CD4-positive, alpha-beta memory T cell (primary cell): Measurements from ENCODE around the gene ACP6. TPM values are rescaled to one million over a fixed set of nuclear protein-coding genes. Genes with fewer than 3 reads are reported as not detected.

Source experiments
- CTCF ChIA-PET: fragments of 350-600 bp; sonication (Branson Sonifier 250); formaldehyde crosslinking; loops from one replicate; lab custom pipeline; 2021; ENCODE audit warnings: inconsistent platforms; ENCODE audit not compliant: partially characterized antibody; lab: Charles Lee
- POLR2A ChIA-PET: fragments of 350-600 bp; sonication (Branson Sonifier 250); formaldehyde crosslinking; loops from one replicate; lab custom pipeline; 2021; ENCODE audit not compliant: partially characterized antibody; lab: Charles Lee
- DNase-seq, 5 donors: peaks; one replicate each; pipeline versions ENCODE4 v3.0.0 to v3.0.0-alpha.2; 2020 to 2022; ENCODE audit warnings: mixed read lengths in 1 of 5
- H3K27ac ChIP-seq: one replicate; pipeline ENCODE4 v1.7.0; 2013; ENCODE audit warnings: low read depth, low read length
- H3K27me3 ChIP-seq: 2 replicates; pipeline ENCODE4 v1.7.0; 2013; ENCODE audit warnings: mild to moderate bottlenecking, low read length, moderate library complexity; ENCODE audit not compliant: insufficient read depth
- H3K36me3 ChIP-seq: 2 replicates; pipeline ENCODE4 v1.7.0; 2013; ENCODE audit warnings: mild to moderate bottlenecking, low read length, moderate library complexity; ENCODE audit not compliant: insufficient read depth
- H3K4me1 ChIP-seq: 2 replicates; pipeline ENCODE4 v1.7.0; 2013; ENCODE audit warnings: mild to moderate bottlenecking, low read length, moderate library complexity; ENCODE audit not compliant: insufficient read depth
- H3K4me3 ChIP-seq, 2 donors: one replicate each; pipeline ENCODE4 v1.7.0; 2013; ENCODE audit warnings: low read length in 2 of 2, mild to moderate bottlenecking in 1 of 2
- H3K9me3 ChIP-seq, 2 donors: one replicate each; pipeline ENCODE4 v1.7.0; 2013; ENCODE audit warnings: low read length in 2 of 2, control low read depth in 1 of 2; ENCODE audit not compliant: control insufficient read depth in 1 of 2
- H3K27ac Mint-ChIP-seq, 7 donors: one replicate each; pipeline ENCODE4 v1.8.0; 2020 to 2021; ENCODE audit warnings: mixed read lengths in 7 of 7, mild to moderate bottlenecking in 6 of 7, inconsistent platforms in 3 of 7, moderate library complexity in 3 of 7
- H3K27me3 Mint-ChIP-seq, 2 donors: one replicate each; pipeline ENCODE4 v1.8.0; 2020 to 2021; ENCODE audit warnings: mixed read lengths in 2 of 2
- H3K36me3 Mint-ChIP-seq, 2 donors: one replicate each; pipeline ENCODE4 v1.8.0; 2020 to 2021; ENCODE audit warnings: mixed read lengths in 2 of 2, inconsistent platforms in 1 of 2, mild to moderate bottlenecking in 1 of 2
- H3K4me1 Mint-ChIP-seq, 4 donors: one replicate each; pipeline ENCODE4 v1.8.0; 2020 to 2021; ENCODE audit warnings: mixed read lengths in 4 of 4, mild to moderate bottlenecking in 1 of 4
- H3K4me3 Mint-ChIP-seq, 8 donors: one replicate each; pipeline ENCODE4 v1.8.0; 2020 to 2021; ENCODE audit warnings: mixed read lengths in 8 of 8, mild to moderate bottlenecking in 7 of 8, moderate library complexity in 6 of 8, inconsistent platforms in 3 of 8
- H3K9me3 Mint-ChIP-seq, 8 donors: one replicate each; pipeline ENCODE4 v1.8.0; 2020 to 2021; ENCODE audit warnings: mixed read lengths in 8 of 8, mild to moderate bottlenecking in 5 of 8, inconsistent platforms in 3 of 8, moderate library complexity in 1 of 8
- intact Hi-C: fragments of 100-400 bp; cut with micrococcal nuclease; formaldehyde crosslinking; loops from one replicate; pipeline ENCODE4 v1.15.1; 2023
- polyA plus RNA-seq, 2 donors: library from polyadenylated mRNA; unstranded; fragments of 300-500 nt; fragmentation: Illumina TruSeq; gene quantifications; one replicate each; pipeline ENCODE4 v1.2.3, GENCODE V29; 2021
- total RNA-seq, 2 experiments: library from RNA; stranded (reverse); gene quantifications; one replicate each; pipeline ENCODE4 v1.2.3, GENCODE V29; 2021

Gene ACP6
- total and polyA plus RNA-seq, 4 experiments from 2014 or later = 15.4 to 22.7 (median 20.2) TPM

DNA sequence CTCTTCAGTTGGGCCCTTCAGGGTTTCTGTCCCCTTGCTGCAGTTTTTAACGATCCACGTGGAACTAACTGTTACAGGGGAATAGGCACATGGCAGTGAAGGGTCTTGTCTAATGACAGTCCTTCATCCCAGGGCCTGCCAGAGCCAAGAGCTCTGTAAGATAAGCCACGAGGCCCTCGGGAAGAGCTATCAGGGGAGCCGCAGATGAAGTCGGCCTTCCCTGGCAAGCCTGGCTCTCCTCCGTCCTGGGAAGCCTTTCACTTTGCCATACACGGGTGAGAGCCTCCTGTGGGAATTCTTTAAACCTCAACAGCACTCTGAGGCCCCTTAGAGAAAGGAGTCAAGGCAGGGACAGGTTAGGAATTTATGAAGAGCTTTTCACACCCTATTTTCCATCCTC lies 29.0 kb downstream of the ACP6 start:
- peaks cover 15 to 17% of the 10 kb centered on the region in 2 donors for H3K36me3 Mint-ChIP-seq
- no peaks in the 10 kb centered on the region for H3K9me3 ChIP-seq
- H3K4me3 Mint-ChIP-seq = peak overlapping the region in 2 of 8 donors; percentile 5 to 52
- intact Hi-C loops = loop anchor here (2.0 to 5.0 kb wide), 2 partner anchors 30 to 39 kb away; partner anchors contain the start of gene ACP6
- H3K27ac Mint-ChIP-seq = peak overlapping the region in 1 of 7 donors; percentile 30
- H3K27ac ChIP-seq = no peak overlapping the region
- no peaks in the 10 kb centered on the region for H3K36me3 ChIP-seq
- no peaks in the 10 kb centered on the region for H3K27me3 Mint-ChIP-seq
- peaks cover 32 to 66% (median 50%) of the 10 kb centered on the region in 4 donors for H3K4me1 Mint-ChIP-seq
- CTCF ChIA-PET = interaction anchor here (0.6 to 8.2 kb wide), 29 partner anchors 8 to 252 kb away, joined by 3 to 60 read pairs (median 5); partner anchors contain the start of gene ACP6
- POLR2A ChIA-PET = interaction anchor here (0.8 kb wide), 1 partner anchor 29 kb away, joined by 3 read pairs; the partner anchor contains the start of gene ACP6
- no peak overlapping the region for H3K4me3 ChIP-seq
- H3K9me3 Mint-ChIP-seq = no peaks in the 10 kb centered on the region
- peaks cover 30% of the 10 kb centered on the region for H3K4me1 ChIP-seq
- H3K27me3 ChIP-seq = no peaks in the 10 kb centered on the region
- no peak for DNase-seq

DNA sequence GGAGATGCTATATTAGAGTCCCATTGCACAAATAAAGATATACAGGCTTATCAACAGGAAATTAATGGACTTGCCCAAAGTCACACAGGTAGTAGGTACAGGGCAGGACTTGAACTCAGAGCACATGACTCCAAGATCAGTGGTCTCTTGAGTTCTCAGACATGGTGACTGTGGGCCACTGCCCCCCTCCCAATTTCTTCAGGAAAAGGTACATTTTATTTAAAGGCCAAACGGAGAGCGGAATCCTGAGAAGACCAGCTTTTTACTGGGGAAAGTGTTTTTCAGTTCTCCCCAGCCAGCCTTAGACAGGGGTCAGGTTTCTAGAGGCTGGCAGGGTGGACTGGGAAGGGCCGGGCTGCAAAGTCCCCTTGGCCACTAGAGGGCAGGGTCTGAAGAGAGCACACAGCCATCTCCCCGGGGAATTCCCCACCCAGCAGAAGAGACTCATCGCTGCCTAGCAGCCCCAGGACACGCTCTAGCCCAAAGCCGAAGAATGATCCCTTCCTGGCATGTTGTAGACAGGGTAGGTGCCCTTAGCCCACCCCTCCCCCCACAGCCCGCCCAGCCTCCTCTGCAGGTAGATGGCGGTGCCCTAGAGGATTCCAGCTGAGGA lies 29.7 kb downstream of the ACP6 start:
- H3K27ac Mint-ChIP-seq = peak overlapping the region in 5 of 7 donors; percentile 74 to 92 (median 79)
- no peaks in the 10 kb centered on the region for H3K9me3 ChIP-seq
- H3K4me3 ChIP-seq = no peak overlapping the region
- intact Hi-C loops = loop anchor here (1.0 to 5.0 kb wide), 4 partner anchors 30 to 252 kb away; partner anchors contain the start of gene ACP6
- CTCF ChIA-PET = interaction anchor here (0.7 to 8.2 kb wide), 27 partner anchors 9 to 252 kb away, joined by 3 to 60 read pairs (median 5); partner anchors contain the start of gene ACP6
- H3K4me1 Mint-ChIP-seq = peaks cover 26 to 66% (median 44%) of the 10 kb centered on the region in 4 donors
- no peaks in the 10 kb centered on the region for H3K36me3 ChIP-seq
- peak; percentile 72 to 85 (median 73) for DNase-seq
- peaks cover 24% of the 10 kb centered on the region for H3K4me1 ChIP-seq
- H3K27ac ChIP-seq = no peak overlapping the region
- no peaks in the 10 kb centered on the region for H3K27me3 Mint-ChIP-seq
- H3K9me3 Mint-ChIP-seq = no peaks in the 10 kb centered on the region
- no peaks in the 10 kb centered on the region for H3K27me3 ChIP-seq
- peak overlapping the region in 7 of 8 donors; percentile 48 to 80 (median 69) for H3K4me3 Mint-ChIP-seq
- H3K36me3 Mint-ChIP-seq = peaks cover 15 to 23% of the 10 kb centered on the region in 2 donors
- POLR2A ChIA-PET = interaction anchor here (0.8 kb wide), 1 partner anchor 30 kb away, joined by 3 read pairs; the partner anchor contains the start of gene ACP6

DNA sequence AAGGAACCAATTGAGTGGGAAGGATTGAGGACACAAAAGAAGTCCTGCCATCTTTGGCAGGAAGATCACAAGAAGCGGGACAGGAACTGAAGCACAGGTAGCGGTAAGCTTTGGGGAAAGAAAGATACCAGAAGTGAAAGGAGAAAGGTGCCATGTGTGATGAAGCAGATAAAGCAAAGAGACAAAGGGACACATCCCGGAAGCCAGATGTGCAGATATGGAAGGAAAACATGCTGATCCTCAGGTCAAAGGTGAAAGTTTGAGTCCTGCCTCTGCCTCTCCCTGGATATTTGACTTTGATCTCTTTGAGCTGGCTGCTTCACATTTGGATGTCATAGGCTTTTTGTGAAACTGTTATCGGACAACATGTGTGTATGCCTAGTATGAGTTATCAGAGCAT lies 34.0 kb downstream of the ACP6 start:
- H3K36me3 ChIP-seq = no peaks in the 10 kb centered on the region
- Mint-ChIP-seq H3K36me3 (peaks cover 3 to 16% of the 10 kb centered on the region in 2 donors), H3K4me3 (no peak overlapping the region), H3K9me3 (no peaks in the 10 kb centered on the region), H3K4me1 (peaks cover 7 to 33% (median 16%) of the 10 kb centered on the region in 4 donors), H3K27me3 (no peaks in the 10 kb centered on the region), H3K27ac (no peak overlapping the region)
- no peaks in the 10 kb centered on the region for H3K27me3 ChIP-seq
- no peaks in the 10 kb centered on the region for H3K9me3 ChIP-seq
- ChIA-PET POLR2A (interaction anchor here (1.2 kb wide), 1 partner anchor 13 kb away, joined by 3 read pairs; no protein-coding TSS in a partner anchor), CTCF (interaction anchor here (1.0 to 3.4 kb wide), 4 partner anchors 9 to 257 kb away, joined by 4 to 15 read pairs (median 5); no protein-coding TSS in a partner anchor)
- DNase-seq = no peak
- H3K4me1 ChIP-seq = peaks cover 9% of the 10 kb centered on the region
- intact Hi-C loops = no loop called here
- no peak overlapping the region for H3K4me3 ChIP-seq
- H3K27ac ChIP-seq = no peak overlapping the region

DNA sequence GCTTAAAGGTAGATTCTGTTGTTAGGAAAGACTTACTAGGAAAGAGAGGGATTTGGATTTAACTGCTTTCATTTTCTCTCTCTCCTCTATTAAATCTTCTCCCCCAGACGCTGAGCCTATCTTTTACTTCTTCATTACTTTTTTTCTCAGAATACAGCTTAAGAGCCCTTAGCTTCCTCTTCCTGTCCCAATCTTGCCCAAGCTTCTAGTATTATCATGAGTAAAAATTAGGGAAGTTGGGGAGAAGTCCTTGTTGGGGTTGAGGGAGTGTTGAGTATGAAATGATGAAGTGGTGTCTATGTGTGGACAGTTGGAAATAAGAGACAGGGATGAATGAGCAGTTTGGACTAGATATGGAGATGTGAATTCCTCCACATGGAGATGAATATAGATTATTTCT lies 35.0 kb downstream of the ACP6 start:
- H3K4me1 Mint-ChIP-seq = peaks cover 6 to 31% (median 16%) of the 10 kb centered on the region in 4 donors
- no peak overlapping the region for H3K4me3 Mint-ChIP-seq
- no peaks in the 10 kb centered on the region for H3K27me3 Mint-ChIP-seq
- H3K27me3 ChIP-seq = no peaks in the 10 kb centered on the region
- peaks cover 3 to 16% of the 10 kb centered on the region in 2 donors for H3K36me3 Mint-ChIP-seq
- H3K4me3 ChIP-seq = no peak overlapping the region
- peak overlapping the region in 1 of 7 donors; percentile 40 for H3K27ac Mint-ChIP-seq
- POLR2A ChIA-PET = no interaction called here
- H3K36me3 ChIP-seq = no peaks in the 10 kb centered on the region
- H3K9me3 Mint-ChIP-seq = no peaks in the 10 kb centered on the region
- no peak for DNase-seq
- no peak overlapping the region for H3K27ac ChIP-seq
- no peaks in the 10 kb centered on the region for H3K9me3 ChIP-seq
- CTCF ChIA-PET = interaction anchor here (0.6 to 3.4 kb wide), 5 partner anchors 8 to 257 kb away, joined by 3 to 15 read pairs (median 3); no protein-coding TSS in a partner anchor
- no peaks in the 10 kb centered on the region for H3K4me1 ChIP-seq
- intact Hi-C loops = no loop called here

DNA sequence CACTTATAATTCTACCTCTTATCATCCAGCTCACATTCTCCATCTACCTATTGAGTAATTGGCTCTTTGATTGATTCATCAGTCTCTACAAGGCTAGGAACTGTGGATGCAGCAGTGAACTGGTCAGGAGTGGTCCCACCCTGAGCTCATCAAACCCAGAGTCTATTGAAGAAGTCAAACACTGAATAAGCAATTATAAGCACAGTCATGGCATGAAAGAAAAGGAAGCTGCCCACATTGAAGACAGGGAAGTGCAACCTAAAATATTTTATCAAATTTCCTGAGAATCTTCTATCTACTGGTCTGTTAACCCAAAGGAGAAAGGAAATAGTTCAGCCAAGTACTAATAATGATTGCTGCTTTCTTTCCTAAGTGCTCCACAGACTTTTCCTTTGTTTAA lies 35.7 kb downstream of the ACP6 start:
- POLR2A ChIA-PET = no interaction called here
- H3K9me3 ChIP-seq = no peaks in the 10 kb centered on the region
- no peak overlapping the region for H3K27ac ChIP-seq
- Mint-ChIP-seq H3K27ac (no peak overlapping the region), H3K27me3 (no peaks in the 10 kb centered on the region), H3K4me1 (peaks cover 9 to 34% (median 20%) of the 10 kb centered on the region in 4 donors), H3K9me3 (no peaks in the 10 kb centered on the region), H3K36me3 (peaks cover 3 to 16% of the 10 kb centered on the region in 2 donors), H3K4me3 (no peak overlapping the region)
- H3K4me1 ChIP-seq = peaks cover 6% of the 10 kb centered on the region
- CTCF ChIA-PET = interaction anchor here (0.5 to 1.2 kb wide), 6 partner anchors 9 to 258 kb away, joined by 3 read pairs; no protein-coding TSS in a partner anchor
- H3K27me3 ChIP-seq = no peaks in the 10 kb centered on the region
- DNase-seq = no peak
- no peaks in the 10 kb centered on the region for H3K36me3 ChIP-seq
- H3K4me3 ChIP-seq = no peak overlapping the region
- intact Hi-C loops = no loop called here

DNA sequence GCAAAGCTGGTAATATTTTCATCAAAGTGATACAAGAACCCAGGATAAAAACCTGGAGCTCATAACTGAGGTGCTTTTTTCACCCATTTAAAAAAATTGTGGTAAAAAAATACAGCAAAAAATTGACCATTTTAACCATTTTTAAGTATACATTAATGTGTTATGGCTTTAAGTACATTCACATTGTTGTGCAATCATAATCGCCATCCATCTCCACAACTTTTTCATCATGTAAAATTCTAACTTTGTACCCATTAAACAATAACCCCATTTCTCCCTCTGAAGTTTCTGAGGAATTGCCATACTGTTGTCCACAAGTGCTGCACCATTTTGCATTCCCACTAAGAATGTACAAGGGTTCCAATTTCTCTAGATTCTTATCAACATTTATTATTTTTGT lies 36.6 kb downstream of the ACP6 start:
- H3K36me3 Mint-ChIP-seq = peaks cover 3 to 16% of the 10 kb centered on the region in 2 donors
- peak overlapping the region in 2 of 7 donors; percentile 12 to 23 for H3K27ac Mint-ChIP-seq
- H3K9me3 Mint-ChIP-seq = no peaks in the 10 kb centered on the region
- Histone ChIP-seq H3K27ac (no peak overlapping the region), H3K9me3 (no peaks in the 10 kb centered on the region), H3K27me3 (no peaks in the 10 kb centered on the region), H3K36me3 (no peaks in the 10 kb centered on the region), H3K4me3 (no peak overlapping the region), H3K4me1 (peaks cover 15% of the 10 kb centered on the region)
- H3K4me1 Mint-ChIP-seq = peaks cover 15 to 38% (median 26%) of the 10 kb centered on the region in 4 donors
- H3K4me3 Mint-ChIP-seq = no peak overlapping the region
- intact Hi-C loops = no loop called here
- no peak for DNase-seq
- POLR2A ChIA-PET = interaction anchor here (1.1 kb wide), 1 partner anchor 16 kb away, joined by 3 read pairs; no protein-coding TSS in a partner anchor
- CTCF ChIA-PET = interaction anchor here (0.8 to 1.2 kb wide), 3 partner anchors 8 to 117 kb away, joined by 3 read pairs; no protein-coding TSS in a partner anchor
- H3K27me3 Mint-ChIP-seq = no peaks in the 10 kb centered on the region

DNA sequence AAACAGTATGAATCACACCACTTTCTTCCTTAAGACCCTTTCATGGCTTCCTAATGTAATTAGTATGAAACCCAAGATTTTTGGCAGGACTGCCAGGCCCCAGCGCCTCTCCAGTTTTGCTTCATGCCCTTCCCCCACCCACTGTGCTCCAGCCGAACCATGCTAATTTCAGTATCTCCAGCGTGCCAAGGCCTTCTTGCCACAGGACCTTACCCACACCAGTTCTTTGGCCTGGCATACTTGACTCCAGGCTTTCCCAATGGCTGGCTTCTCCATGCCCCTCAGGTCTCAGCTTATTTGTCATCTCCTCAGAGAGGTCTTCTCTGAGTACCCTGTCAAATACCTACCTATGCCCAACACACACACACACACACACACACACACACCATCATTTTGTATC lies 38.5 kb downstream of the ACP6 start:
- no peaks in the 10 kb centered on the region for H3K36me3 ChIP-seq
- CTCF ChIA-PET = interaction anchor here (0.7 to 4.5 kb wide), 5 partner anchors 11 to 261 kb away, joined by 3 to 55 read pairs (median 3); no protein-coding TSS in a partner anchor
- intact Hi-C loops = no loop called here
- H3K4me3 ChIP-seq = no peak overlapping the region
- peaks cover 31% of the 10 kb centered on the region for H3K4me1 ChIP-seq
- Mint-ChIP-seq H3K4me1 (peaks cover 26 to 47% (median 36%) of the 10 kb centered on the region in 4 donors), H3K36me3 (peaks cover 2 to 16% of the 10 kb centered on the region in 2 donors), H3K9me3 (no peaks in the 10 kb centered on the region), H3K27me3 (no peaks in the 10 kb centered on the region), H3K4me3 (no peak overlapping the region), H3K27ac (peak overlapping the region in 1 of 7 donors; percentile 1)
- DNase-seq = no peak
- H3K9me3 ChIP-seq = no peaks in the 10 kb centered on the region
- H3K27me3 ChIP-seq = no peaks in the 10 kb centered on the region
- no peak overlapping the region for H3K27ac ChIP-seq
- POLR2A ChIA-PET = interaction anchor here (0.6 to 1.5 kb wide), 2 partner anchors 90 to 94 kb away, joined by 4 read pairs; partner anchors contain the start of gene BCL9
